IMR-90 (cell line): ENCODE measurements around the gene PANK2. TPM values are rescaled to one million over a fixed set of nuclear protein-coding genes. Genes with fewer than 3 reads are reported as not detected.

Experiments
- ATAC-seq: fragments of 200-7000 bp; cut with Tn5 transposase; 2 replicates; pipeline ENCODE4 v1.9.1; 2020; ENCODE audit warnings: low read depth, mild to moderate bottlenecking, moderate library complexity
- Bru-seq: library from RNA; stranded (reverse); fragments of 400-500 nt; gene quantifications from one replicate; lab custom pipeline; 2021; lab: Mats Ljungman, UMichigan
- BruChase-seq, 2 experiments: library from RNA; stranded (reverse); fragments of 400-500 nt; gene quantifications; one replicate each; lab custom pipeline; 2021; lab: Mats Ljungman, UMichigan
- BruUV-seq: library from RNA; stranded (reverse); fragments of 400-500 nt; replicated peaks from 2 replicates; lab custom pipeline; 2021; lab: Mats Ljungman, UMichigan
- CTCF ChIA-PET: fragments of 300-600 bp; formaldehyde crosslinking; extraction: SDS; loops from one replicate; lab custom pipeline; 2021; ENCODE audit warnings: antibody characterized with exemption; lab: Yijun Ruan, JAX
- POLR2A ChIA-PET: fragments of 300-600 bp; sonication (Branson Sonifier 250); formaldehyde crosslinking; loops from one replicate; lab custom pipeline; 2022; ENCODE audit warnings: antibody characterized with exemption; ENCODE audit not compliant: unreplicated experiment; lab: Charles Lee
- DNase-seq: peaks from one replicate; pipeline ENCODE4 v3.0.0; 2013
- H2AFZ ChIP-seq: replicated peaks from 2 replicates; pipeline ENCODE3; 2013; ENCODE audit warnings: low read length, mild to moderate bottlenecking; ENCODE audit not compliant: poor library complexity
- H2AK5ac ChIP-seq: 2 replicates; pipeline ENCODE4 v1.6.1; 2013; ENCODE audit warnings: low read depth, low read length, inconsistent platforms
- H2AK9ac ChIP-seq: replicated peaks from 2 replicates; pipeline ENCODE3; 2013; ENCODE audit warnings: mild to moderate bottlenecking, low read depth, low read length, moderate library complexity; ENCODE audit not compliant: poor library complexity
- H2BK120ac ChIP-seq: 2 replicates; pipeline ENCODE4 v1.6.1; 2013; ENCODE audit warnings: low read depth, low read length, inconsistent platforms
- H2BK15ac ChIP-seq: 3 replicates; pipeline ENCODE4 v1.6.1; 2013; ENCODE audit warnings: low read depth, low read length, inconsistent platforms
- H2BK20ac ChIP-seq: 2 replicates; pipeline ENCODE4 v1.6.1; 2013; ENCODE audit warnings: low read depth, mild to moderate bottlenecking, inconsistent platforms, low read length, moderate library complexity
- H2BK5ac ChIP-seq: 2 replicates; pipeline ENCODE4 v1.6.1; 2013; ENCODE audit warnings: mild to moderate bottlenecking, low read depth, low read length, inconsistent platforms; ENCODE audit not compliant: poor library complexity, severe bottlenecking
- H3K14ac ChIP-seq: replicated peaks from 2 replicates; pipeline ENCODE4 v1.6.1; 2013; ENCODE audit warnings: low read depth, low read length, inconsistent platforms
- H3K18ac ChIP-seq: 2 replicates; pipeline ENCODE4 v1.6.1; 2013; ENCODE audit warnings: low read depth, low read length, control low read depth
- H3K23ac ChIP-seq: 2 replicates; pipeline ENCODE4 v1.6.1; 2013; ENCODE audit warnings: low read depth, low read length, inconsistent platforms
- H3K27ac ChIP-seq: 2 replicates; pipeline ENCODE4 v1.5.1; 2013; ENCODE audit warnings: mild to moderate bottlenecking, control low read depth, low read length; ENCODE audit not compliant: insufficient read depth
- H3K27me3 ChIP-seq: 2 replicates; pipeline ENCODE4 v1.6.1; 2013; ENCODE audit warnings: low read length; ENCODE audit not compliant: control insufficient read depth, insufficient read depth
- H3K36me3 ChIP-seq: 2 replicates; pipeline ENCODE4 v1.6.1; 2013; ENCODE audit warnings: low read length, mixed read lengths; ENCODE audit not compliant: control insufficient read depth, insufficient read depth
- H3K4ac ChIP-seq: 2 replicates; pipeline ENCODE4 v1.6.1; 2013; ENCODE audit warnings: low read depth, low read length, inconsistent platforms
- H3K4me1 ChIP-seq: 2 replicates; pipeline ENCODE4 v1.6.1; 2013; ENCODE audit warnings: low read length, mixed read lengths; ENCODE audit not compliant: control insufficient read depth, insufficient read depth
- H3K4me2 ChIP-seq: 2 replicates; pipeline ENCODE4 v1.6.1; 2013; ENCODE audit warnings: low read depth, mild to moderate bottlenecking, control low read depth, low read length, moderate library complexity
- H3K4me3 ChIP-seq: 2 replicates; pipeline ENCODE4 v1.5.1; 2013; ENCODE audit warnings: low read depth, mild to moderate bottlenecking, control low read depth, low read length, moderate library complexity; ENCODE audit not compliant: insufficient read depth
- H3K56ac ChIP-seq: 2 replicates; pipeline ENCODE4 v1.6.1; 2013; ENCODE audit warnings: low read length, inconsistent platforms; ENCODE audit not compliant: insufficient read depth; ENCODE audit errors: extremely low read depth
- H3K79me1 ChIP-seq, 2 experiments: 2 replicates each; pipeline ENCODE4 v1.6.1; 2013; ENCODE audit warnings: low read length in 2 of 2, inconsistent platforms in 1 of 2, low read depth in 1 of 2
- H3K9ac ChIP-seq: 2 replicates; pipeline ENCODE4 v1.6.1; 2013; ENCODE audit warnings: low read depth, low read length, control low read depth
- H3K9me1 ChIP-seq: 2 replicates; pipeline ENCODE4 v1.6.1; 2013; ENCODE audit warnings: low read length, inconsistent platforms; ENCODE audit not compliant: insufficient read depth
- H3K9me3 ChIP-seq: 2 replicates; pipeline ENCODE4 v1.6.1; 2013; ENCODE audit warnings: low read length; ENCODE audit not compliant: control insufficient read depth, insufficient read depth
- H4K20me1 ChIP-seq: 2 replicates; pipeline ENCODE4 v1.6.1; 2013; ENCODE audit warnings: low read length, inconsistent platforms; ENCODE audit not compliant: insufficient read depth
- H4K5ac ChIP-seq: 2 replicates; pipeline ENCODE4 v1.6.1; 2013; ENCODE audit warnings: mild to moderate bottlenecking, low read depth, low read length, control low read depth
- H4K8ac ChIP-seq, 2 experiments: 2 replicates each; pipeline ENCODE4 v1.6.1; 2013; ENCODE audit warnings: low read depth in 2 of 2, low read length in 2 of 2, control low read depth in 1 of 2, inconsistent platforms in 1 of 2
- H4K91ac ChIP-seq: 2 replicates; pipeline ENCODE4 v1.6.1; 2013; ENCODE audit warnings: low read depth, low read length, inconsistent platforms; ENCODE audit not compliant: insufficient read depth
- BHLHE40 ChIP-seq: fragments of 150-350 bp; IDR thresholded peaks from 2 replicates; pipeline ENCODE4 v1.6.1; 2016; ENCODE audit warnings: mild to moderate bottlenecking, low read depth, low read length
- CEBPB ChIP-seq: IDR thresholded peaks from 2 replicates; pipeline ENCODE4 v1.6.1; 2012; ENCODE audit warnings: low read depth, low read length, improper control_type of control experiment
- CHD1 ChIP-seq: IDR thresholded peaks from 2 replicates; pipeline ENCODE4 v1.6.1; 2012; ENCODE audit warnings: low read depth, low read length, improper control_type of control experiment
- FOS ChIP-seq: fragments of 150-350 bp; IDR thresholded peaks from 2 replicates; pipeline ENCODE4 v1.6.1; 2016; ENCODE audit warnings: low read depth, low read length
- MAFK ChIP-seq: IDR thresholded peaks from 2 replicates; pipeline ENCODE4 v1.6.1; 2012; ENCODE audit warnings: low read depth, low read length, improper control_type of control experiment
- MAZ ChIP-seq: IDR thresholded peaks from 2 replicates; pipeline ENCODE4 v1.6.1; 2012; ENCODE audit warnings: low read depth, mild to moderate bottlenecking, low read length, improper control_type of control experiment, moderate library complexity, borderline replicate concordance
- RAD21 ChIP-seq: IDR thresholded peaks from 2 replicates; pipeline ENCODE4 v1.6.1; 2012; ENCODE audit warnings: low read length, improper control_type of control experiment
- RCOR1 ChIP-seq: IDR thresholded peaks from 2 replicates; pipeline ENCODE4 v1.6.1; 2012; ENCODE audit warnings: mild to moderate bottlenecking, low read length, improper control_type of control experiment; ENCODE audit not compliant: insufficient replicate concordance
- RFX5 ChIP-seq: IDR thresholded peaks from 2 replicates; pipeline ENCODE4 v1.8.0; 2012; ENCODE audit warnings: low read depth, mild to moderate bottlenecking, low read length, moderate library complexity
- SMC3 ChIP-seq: fragments of 150-350 bp; IDR thresholded peaks from 2 replicates; pipeline ENCODE4 v1.6.1; 2016; ENCODE audit warnings: low read depth, mild to moderate bottlenecking, antibody characterized with exemption, low read length, moderate library complexity
- USF2 ChIP-seq: fragments of 150-350 bp; IDR thresholded peaks from 2 replicates; pipeline ENCODE4 v1.6.1; 2017; ENCODE audit warnings: mild to moderate bottlenecking, antibody characterized with exemption, low read length, low read depth
- WGBS, 2 experiments: methylation state at CpG; one replicate each; pipeline versions ENCODE4 v1.1.5 to v1.1.7; 2013; ENCODE audit warnings: missing lambda C conversion rate in 2 of 2; ENCODE audit not compliant: insufficient read length in 1 of 2; ENCODE audit errors: extremely low coverage in 2 of 2; 5-methylcytosine and 5-hydroxymethylcytosine counted together
- dilution Hi-C: fragments of 300-500 bp; cut with HindIII; formaldehyde crosslinking; loops from one replicate; pipeline ENCODE4 v1.14.3; 2018; ENCODE audit warnings: low sequenced_read_pairs; ENCODE audit not compliant: unreplicated experiment
- in situ Hi-C: fragments of 300-500 bp; cut with MboI; formaldehyde crosslinking; loops from 3 replicates; pipeline ENCODE4 v1.14.3; 2019; ENCODE audit warnings: low sequenced_read_pairs, inconsistent platforms, mixed read lengths
- intact Hi-C: fragments of 100-400 bp; cut with micrococcal nuclease; formaldehyde crosslinking; loops from 2 replicates; pipeline ENCODE4 v1.10.0; 2022
- long read RNA-seq: library from polyadenylated mRNA; unstranded; transcript quantifications from one replicate; pipeline ENCODE4 v2.0.0, GENCODE V29; 2021; ENCODE audit not compliant: unreplicated experiment
- polyA plus RNA-seq, 3 experiments: library from polyadenylated mRNA; depleted of rRNA; stranded (reverse); fragments of >200 nt; gene quantifications; 2 replicates each; pipeline ENCODE4 v1.2.3, GENCODE V29; 2012; ENCODE audit warnings: low replicate concordance in 1 of 3
- total RNA-seq: library from RNA; depleted of rRNA; stranded (reverse); fragments of >200 nt; gene quantifications from 2 replicates; pipeline ENCODE4 v1.2.3, GENCODE V29; 2012; rRNA removed
- TF ChIP-seq, protein P1 (sequence below): conservative IDR thresholded peaks from 2 replicates; pipeline ENCODE4 v1.5.1; 2012; ENCODE audit warnings: mild to moderate bottlenecking, low read depth, low read length, improper control_type of control experiment

PANK2 gene
- total RNA-seq (28.1 and 47.8 TPM in 2 replicates), polyA plus RNA-seq (2012; rRNA removed) (15.8 and 17.7 TPM in 2 replicates), Bru-seq, nascent RNA (percentile 95 among the genes with signal in this experiment), BruChase-seq, experiment 1, labeled RNA remaining after a 6-hour chase (percentile 97 among the genes with signal in this experiment), BruChase-seq, experiment 2, labeled RNA remaining after a 2-hour chase (percentile 93 among the genes with signal in this experiment)
- 7.9 and 8.4 TPM in 2 replicates for polyA plus RNA-seq (2012; cell fraction: cytosol; rRNA removed)
- polyA plus RNA-seq (2012; cell fraction: nucleus; rRNA removed; ENCODE audit: low replicate concordance): 29.3 and 35.5 TPM in 2 replicates
- long read RNA-seq, full-length matches to known transcripts: 36 of 75 reads
- long read RNA-seq, partial matches to known transcripts: 5 of 75 reads
- long read RNA-seq, other reads (novel, unspliced or antisense): 34 of 75 reads

DNA sequence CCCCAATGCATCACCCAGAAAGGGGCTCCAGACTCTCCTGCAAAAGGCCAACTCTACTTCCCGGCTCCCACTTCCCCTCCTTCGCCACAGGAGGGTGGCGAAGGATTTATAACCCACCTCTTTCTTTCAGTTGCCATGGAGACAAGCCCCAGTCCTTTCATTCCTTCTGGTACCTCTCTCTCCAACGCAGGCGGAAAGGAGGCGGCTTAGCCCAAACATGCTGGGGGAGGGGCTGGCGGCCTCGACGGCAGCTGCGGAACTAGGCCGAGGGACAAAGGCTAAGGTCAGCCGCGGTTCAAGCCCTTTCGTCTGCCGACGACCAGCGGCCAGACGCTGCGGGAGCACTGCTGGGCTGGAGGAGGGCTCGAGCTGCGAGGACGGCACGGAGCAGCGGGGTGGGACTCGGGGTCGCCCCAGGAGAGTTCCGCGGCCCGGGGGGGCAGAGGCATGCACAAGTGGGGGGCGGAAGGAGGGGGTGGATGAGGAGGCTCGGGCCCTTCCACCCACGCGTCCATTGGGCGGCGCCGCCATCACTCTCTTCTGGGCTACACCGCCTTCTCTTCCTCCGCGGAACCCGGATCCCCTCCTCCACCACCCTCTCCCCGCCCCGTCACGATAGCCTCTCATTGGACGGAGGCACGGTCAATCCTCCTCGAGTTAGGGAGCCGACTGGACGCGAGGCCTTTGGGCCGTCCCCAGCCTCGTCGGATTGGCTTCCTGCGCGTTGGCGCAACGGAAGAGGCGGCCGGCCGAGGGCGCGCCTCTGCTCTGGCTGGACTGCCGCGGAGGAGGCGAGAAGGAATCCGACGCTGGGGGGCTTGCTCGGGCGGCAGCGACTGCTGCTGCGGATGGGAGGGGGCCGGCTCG, at the start of gene PANK2:
TSS of gene PANK2 (plus strand) at position 766 of the 867 bp plus-strand sequence.
- ATAC-seq: peak; percentile 94
- peak within 1 kb of the TSS; percentile 95 for H3K4ac ChIP-seq
- CTCF ChIA-PET: interaction anchor here (0.7 to 1.1 kb wide), 3 partner anchors 128 to 283 kb away, joined by 3 to 4 read pairs (median 4); no protein-coding TSS in a partner anchor
- TF ChIP-seq BHLHE40 (no peak), RCOR1 (no peak), SMC3 (peak; percentile 46), CHD1 (no peak), RFX5 (no peak), FOS (peak; percentile 53), MAFK (no peak), RAD21 (peak; percentile 67), USF2 (no peak), CEBPB (peak; percentile 23; the same call in 1 of the 2 replicates), MAZ (peak; percentile 71; the same call in 1 of the 2 replicates)
- TF ChIP-seq, protein P1, sequence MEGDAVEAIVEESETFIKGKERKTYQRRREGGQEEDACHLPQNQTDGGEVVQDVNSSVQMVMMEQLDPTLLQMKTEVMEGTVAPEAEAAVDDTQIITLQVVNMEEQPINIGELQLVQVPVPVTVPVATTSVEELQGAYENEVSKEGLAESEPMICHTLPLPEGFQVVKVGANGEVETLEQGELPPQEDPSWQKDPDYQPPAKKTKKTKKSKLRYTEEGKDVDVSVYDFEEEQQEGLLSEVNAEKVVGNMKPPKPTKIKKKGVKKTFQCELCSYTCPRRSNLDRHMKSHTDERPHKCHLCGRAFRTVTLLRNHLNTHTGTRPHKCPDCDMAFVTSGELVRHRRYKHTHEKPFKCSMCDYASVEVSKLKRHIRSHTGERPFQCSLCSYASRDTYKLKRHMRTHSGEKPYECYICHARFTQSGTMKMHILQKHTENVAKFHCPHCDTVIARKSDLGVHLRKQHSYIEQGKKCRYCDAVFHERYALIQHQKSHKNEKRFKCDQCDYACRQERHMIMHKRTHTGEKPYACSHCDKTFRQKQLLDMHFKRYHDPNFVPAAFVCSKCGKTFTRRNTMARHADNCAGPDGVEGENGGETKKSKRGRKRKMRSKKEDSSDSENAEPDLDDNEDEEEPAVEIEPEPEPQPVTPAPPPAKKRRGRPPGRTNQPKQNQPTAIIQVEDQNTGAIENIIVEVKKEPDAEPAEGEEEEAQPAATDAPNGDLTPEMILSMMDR: peak; percentile 66

More for the DNA sequence above, at the start of gene PANK2:
- Histone ChIP-seq H2AK9ac (peak within 1 kb of the TSS; percentile 98), H2BK15ac (peak within 1 kb of the TSS; percentile 41; the same call in 2 of the 3 replicates), H3K9me3 (no peaks in the 10 kb centered on the region), H4K5ac (peak within 1 kb of the TSS; percentile 53), H2AFZ (peak within 1 kb of the TSS; percentile 93), H3K9ac (peak within 1 kb of the TSS; percentile 99), H3K36me3 (peaks cover 6% of the 10 kb centered on the region), H3K18ac (peak within 1 kb of the TSS; percentile 76), H2BK5ac (peak within 1 kb of the TSS; percentile 96), H3K9me1 (peaks cover 12% of the 10 kb centered on the region), H2BK120ac (peak within 1 kb of the TSS; percentile 86), H3K27ac (peak within 1 kb of the TSS; percentile 97), H3K23ac (peak within 1 kb of the TSS; percentile 96), H3K4me1 (peaks cover 11% of the 10 kb centered on the region), H3K79me1 (peaks cover 21 to 54% of the 10 kb centered on the region in 2 experiments; a peak in 3 of 4 replicates), H3K4me2 (peak within 1 kb of the TSS; percentile 98), H3K4me3 (peak within 1 kb of the TSS; percentile 76), H2BK20ac (no peak within 1 kb of the TSS; the same call in 1 of the 2 replicates), H4K91ac (peak within 1 kb of the TSS; percentile 97), H3K27me3 (no peaks in the 10 kb centered on the region), H4K20me1 (peaks cover 43% of the 10 kb centered on the region), H3K56ac (peak within 1 kb of the TSS; percentile 94), H3K14ac (peak within 1 kb of the TSS; percentile 97), H2AK5ac (peak within 1 kb of the TSS; percentile 90), H4K8ac (peak within 1 kb of the TSS; percentile 73 to 94)
- 0% methylated on average over 42 of the region's 72 CpGs; no CpG with 5 or more reads in 1 of the 2 experiments for WGBS, 2 experiments
- in situ Hi-C loops: no loop called here
- DNase-seq: peak; percentile 98
- dilution Hi-C loops: no loop called here
- no TSS peak for BruUV-seq
- intact Hi-C loops: loop anchor here (1.0 to 5.0 kb wide), 4 partner anchors 30 to 196 kb away; no protein-coding TSS in a partner anchor
- POLR2A ChIA-PET: no interaction called here
